GM19468 (cell line): ENCODE measurements around the gene SPOCK3.

Source experiments
- ATAC-seq: cut with Tn5 transposase; IDR thresholded peaks from one replicate; pipeline ENCODE4 v1.9.1; 2021; ENCODE audit warnings: mild to moderate bottlenecking, moderate library complexity, moderate number of reproducible peaks; ENCODE audit not compliant: unreplicated experiment; ENCODE audit errors: extremely low read depth

Gene SPOCK3

DNA sequence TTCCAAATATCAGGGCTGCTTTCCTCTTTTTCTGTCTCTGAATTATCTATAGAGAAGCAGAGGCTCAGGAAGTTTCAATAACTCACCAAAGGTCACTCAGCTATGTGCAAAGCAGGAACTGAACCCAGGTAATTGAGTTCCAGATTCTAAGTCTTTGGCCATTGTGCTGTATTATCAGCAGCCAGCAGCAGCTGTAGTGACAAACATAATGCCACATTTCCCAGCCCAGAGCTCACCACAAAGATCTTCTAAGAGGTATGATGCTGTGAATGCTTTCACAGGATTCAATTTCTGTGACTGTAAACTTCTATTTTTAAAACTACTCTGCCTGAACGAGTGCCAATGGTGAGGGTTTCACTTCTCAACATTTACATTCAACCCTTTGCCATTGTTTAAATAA is 56.4 kb downstream of the SPOCK3 start:
- no peak for ATAC-seq

DNA sequence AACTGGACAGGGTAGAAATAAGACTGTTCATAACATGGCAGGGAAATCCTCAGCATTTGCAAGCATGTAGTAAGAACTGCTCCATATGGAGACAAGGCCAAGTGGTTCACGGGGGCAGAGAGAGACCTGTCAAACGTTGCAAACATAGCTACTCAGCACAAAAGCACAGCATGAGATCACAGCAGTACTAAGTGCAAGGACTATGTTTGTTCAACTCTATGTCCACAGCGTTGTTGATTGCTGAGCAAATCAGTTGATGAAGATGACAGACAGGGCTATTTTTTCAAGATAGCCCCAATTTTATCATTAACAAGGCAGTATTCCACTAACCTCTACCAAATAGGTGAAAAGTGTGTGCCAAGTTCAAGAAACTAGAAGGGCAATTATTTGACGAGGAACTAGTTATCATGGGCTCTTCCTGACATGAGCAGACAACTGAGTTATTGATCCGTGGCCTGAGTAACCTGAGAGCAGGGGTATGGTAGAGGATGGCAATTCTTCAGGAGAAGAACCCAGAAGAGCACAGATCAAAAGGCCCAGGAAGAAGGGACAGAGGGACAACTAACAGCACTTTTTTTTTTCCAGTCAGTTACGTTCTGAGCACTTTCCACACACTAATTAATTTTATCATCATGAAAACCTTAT is 57.4 kb downstream of the SPOCK3 start:
- no peak for ATAC-seq

DNA sequence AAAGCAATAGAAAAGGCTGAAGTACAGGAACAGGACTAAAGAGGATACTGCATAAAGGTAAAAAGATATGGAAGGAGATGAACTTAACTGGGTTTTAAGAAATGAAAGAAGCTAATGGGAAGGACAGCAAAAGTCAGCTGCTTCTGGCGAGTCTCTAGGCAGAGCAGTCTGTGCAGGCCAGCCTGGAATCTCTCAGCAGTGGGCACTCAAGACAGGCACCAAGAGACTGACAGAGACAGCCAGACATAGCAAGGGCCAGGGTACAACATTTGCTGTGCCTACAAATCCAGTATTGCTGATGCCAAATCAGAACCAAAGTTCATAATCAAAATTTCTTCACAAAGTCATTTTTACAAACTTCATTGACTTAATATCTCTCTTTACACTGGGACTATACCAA is 62.4 kb downstream of the SPOCK3 start:
- ATAC-seq = no peak

DNA sequence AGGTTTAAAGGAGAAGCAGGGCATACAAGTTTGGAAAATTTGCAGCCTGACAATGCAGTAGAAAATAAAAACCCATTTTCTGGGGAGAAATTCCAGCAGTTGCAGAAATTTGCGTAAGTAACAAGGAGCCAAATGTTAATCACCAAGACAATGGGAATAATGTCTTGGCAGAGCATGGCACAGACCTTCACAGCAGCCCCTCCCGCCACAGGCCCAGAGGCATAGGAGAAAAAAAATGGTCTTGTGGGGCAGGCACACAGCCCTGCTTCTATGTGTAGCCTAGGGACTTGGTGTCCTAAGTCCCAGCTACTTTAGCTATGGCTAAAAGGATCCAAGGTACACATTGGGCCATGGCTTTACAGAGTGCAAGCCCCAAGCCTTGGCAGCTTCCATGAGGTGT is 65.7 kb downstream of the SPOCK3 start:
- ATAC-seq = no peak

DNA sequence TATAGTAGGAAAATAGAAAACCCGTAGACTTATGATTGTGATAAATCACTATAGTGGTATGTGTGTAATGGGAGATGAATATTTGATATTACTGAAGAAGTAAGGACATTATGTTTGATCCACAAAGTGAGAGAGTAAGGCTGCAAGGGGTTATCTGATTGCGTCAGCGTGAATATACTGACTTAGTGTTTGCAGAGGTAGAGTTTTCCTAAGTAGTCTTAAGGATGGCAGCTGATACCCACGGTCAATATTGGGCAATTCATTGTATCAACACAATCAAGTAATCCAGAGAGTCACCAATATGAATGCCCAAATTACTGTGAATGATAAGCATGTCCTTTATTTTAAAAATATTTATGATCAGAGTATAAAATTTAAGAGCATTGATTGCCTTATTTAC is 83.7 kb downstream of the SPOCK3 start:
- ATAC-seq = no peak

DNA sequence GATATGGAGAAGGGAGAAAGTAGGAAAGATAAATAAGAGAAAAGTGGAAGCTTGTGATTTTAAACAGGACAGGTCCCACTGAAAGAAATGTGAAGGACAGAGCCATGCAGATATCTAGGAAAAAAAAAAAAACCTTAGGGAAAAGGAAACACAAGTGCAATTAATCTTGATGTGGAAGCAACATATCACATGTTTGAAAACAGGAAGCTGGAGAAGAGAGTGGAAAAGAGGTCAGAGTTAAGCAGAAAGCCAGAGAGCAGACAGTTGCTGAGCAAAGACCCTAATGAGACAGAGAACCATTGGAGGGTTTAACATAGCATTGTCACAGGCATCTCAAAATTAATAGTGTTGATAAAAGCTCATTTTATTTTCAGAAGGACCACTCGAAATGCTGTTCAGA is 89.7 kb downstream of the SPOCK3 start:
- ATAC-seq = no peak

DNA sequence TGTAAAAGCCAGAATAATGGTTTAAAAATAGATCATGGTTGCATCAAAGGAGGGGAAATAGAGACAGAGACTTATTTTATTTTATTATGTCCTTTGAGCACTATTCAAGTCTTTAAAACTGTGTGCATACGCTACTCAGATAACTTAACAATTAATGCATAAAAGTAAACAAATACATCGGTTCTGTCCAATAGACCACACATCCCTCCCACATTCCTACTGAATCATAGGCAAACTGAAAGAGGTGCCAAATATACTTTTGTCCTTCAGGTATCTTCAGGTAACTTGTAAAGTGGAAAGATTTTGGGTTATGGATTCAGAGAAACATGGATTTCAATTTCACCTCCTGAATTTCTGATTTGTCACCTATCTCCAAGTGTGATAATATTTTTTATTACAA is 91.3 kb downstream of the SPOCK3 start:
- no peak for ATAC-seq

DNA sequence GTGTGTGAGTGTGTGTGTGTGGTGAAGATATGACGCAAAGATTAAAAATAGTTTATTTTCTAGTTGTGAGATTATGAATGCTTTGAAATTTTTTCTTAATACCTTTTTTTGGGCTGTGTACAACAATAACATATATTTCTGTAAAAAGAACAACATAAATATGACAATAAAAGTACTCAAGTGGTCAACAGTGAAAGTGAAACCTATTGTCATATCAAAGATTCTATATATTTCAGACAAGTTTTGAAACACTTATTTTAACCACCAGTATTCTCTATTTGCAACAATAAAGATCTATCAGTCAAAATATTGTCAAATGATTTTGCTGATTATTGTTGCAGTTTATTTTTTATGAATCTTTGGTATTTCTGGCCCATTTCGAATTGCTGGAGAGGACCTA is 98.0 kb downstream of the SPOCK3 start:
- no peak for ATAC-seq

DNA sequence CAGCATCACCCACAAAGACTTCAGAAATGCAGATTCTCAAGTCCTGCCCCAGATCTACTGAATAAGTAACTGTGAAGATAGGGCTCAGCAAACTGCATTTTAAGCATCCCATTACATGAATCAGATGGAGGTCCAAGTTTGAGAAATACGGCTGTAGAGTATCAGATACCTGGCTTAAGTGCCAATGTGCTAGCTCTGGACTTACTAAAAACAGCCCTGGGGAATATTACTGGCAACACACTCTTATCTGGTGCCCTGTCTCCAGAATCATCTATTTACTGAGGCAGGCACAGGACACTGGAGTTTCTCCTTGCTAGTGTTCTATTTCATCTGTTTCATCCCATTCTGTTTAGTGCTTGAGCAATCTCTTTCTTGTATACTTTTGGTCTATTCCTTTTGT is 105.1 kb downstream of the SPOCK3 start:
- ATAC-seq = no peak

DNA sequence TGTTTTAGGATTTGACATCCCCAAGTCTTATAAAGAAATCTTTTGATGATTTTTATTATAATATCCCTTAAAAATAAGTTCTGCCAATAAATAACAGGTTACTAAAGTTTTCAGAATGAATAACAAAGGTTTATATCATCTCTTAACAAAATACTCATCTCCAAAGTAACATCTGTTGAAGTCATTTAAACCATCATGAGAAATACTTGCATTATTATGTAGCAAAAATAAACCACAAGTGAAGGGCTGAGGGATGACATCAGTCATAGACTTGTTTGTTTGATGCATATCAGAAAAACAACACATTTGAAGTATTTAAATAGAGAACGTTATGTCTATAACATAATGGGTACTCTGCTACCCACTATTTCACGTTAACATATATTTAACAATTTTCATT is 114.9 kb downstream of the SPOCK3 start:
- ATAC-seq = no peak

DNA sequence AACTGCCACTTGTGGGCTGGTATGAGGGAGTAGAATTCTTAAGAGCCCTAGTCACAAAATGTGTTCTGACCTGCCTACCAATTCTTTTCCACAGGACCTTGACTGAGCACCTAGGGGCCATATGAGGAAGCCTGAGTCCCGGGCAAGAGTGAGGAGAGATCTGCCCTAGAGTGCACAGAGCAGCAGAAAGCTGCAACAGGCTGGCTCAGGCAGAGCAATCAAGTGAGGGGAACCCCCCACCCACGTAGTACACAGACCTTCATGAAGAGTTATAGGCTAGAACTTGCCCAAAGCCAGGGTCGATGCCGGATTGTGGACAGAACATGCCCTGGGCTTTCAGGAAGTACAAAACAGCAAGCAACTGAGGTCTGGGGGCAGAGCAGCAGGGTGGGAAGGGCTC is 117.0 kb downstream of the SPOCK3 start:
- ATAC-seq = no peak

DNA sequence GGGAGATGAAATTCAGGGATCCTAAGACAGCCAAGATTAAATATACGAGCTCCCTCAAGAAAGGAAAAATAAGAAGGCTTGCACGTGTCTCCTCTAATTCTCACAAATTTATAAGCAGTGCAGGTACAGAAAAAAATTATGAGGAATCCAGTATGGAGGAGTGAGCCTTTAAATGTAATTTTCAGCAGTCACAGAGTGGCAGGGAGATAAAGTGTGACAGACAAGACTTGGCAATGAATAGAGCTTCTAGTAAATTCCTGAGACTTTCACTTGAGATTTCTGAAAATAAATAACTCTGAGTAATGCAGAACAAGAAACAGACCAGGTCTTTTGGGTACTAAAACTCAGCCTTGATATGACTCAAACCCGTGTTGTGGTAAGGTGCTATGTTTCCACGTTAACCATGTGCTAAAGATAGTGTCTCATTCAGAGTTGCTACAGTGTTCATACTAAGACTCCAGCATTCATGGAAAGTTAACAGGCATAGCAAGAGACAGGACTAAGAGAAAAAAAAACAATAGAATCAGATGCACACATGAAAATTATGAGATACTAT is 119.8 kb downstream of the SPOCK3 start:
- ATAC-seq = no peak

DNA sequence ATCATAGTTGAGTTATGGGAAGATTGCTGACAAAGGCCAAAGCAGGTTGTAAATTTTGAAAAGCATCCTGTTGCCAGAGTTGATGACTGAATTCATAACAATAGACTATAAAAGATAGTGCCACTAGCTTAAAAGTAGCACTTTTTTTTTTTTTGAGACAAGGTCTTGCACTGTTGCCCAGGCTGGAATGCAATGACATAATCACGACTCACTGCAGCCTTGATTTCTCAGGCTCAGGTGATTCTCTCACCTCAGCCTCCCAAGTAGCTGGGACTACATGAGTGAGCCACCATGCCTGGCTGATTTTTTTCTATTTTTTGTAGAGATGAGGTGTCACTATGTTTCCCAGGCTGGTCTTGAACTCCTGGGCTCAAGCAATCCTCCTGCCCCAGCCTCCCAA is 122.7 kb downstream of the SPOCK3 start:
- ATAC-seq = no peak

DNA sequence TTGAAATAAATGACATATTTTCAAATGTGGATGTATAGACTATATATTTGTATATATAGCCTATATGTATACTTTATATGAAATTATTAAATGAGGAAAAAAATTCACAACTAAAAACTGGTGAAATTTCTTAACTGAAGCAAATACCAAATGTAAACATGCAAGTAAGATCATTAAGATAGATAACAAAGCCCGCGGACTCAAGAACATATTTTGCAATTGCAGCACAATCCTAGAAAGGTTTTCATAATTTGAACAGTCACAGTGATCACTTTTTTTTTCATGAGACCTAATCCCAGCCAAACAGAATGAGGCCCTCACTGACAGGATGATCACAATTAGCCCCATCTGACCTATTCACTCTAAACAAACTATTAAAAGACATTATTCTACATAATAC is 123.2 kb downstream of the SPOCK3 start:
- ATAC-seq = no peak

DNA sequence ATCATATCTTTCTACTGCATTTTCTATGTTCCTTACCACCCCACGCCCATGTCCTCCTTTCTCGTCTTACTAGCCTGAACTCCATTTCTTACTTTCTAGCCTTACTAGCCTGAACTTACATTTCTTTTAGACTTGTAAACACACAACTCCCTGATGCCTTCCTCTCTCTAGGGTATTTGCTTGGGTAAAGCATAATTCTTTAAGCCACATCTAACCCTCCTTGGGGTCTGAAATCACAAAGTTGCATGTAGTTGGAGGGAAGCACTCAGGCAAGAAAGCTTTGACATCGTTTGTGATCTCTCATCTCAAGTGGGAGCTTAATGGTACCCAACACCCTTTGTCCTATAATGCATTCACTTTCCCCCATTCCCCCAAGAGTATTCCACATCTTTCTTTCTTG is 124.4 kb downstream of the SPOCK3 start:
- ATAC-seq = no peak

DNA sequence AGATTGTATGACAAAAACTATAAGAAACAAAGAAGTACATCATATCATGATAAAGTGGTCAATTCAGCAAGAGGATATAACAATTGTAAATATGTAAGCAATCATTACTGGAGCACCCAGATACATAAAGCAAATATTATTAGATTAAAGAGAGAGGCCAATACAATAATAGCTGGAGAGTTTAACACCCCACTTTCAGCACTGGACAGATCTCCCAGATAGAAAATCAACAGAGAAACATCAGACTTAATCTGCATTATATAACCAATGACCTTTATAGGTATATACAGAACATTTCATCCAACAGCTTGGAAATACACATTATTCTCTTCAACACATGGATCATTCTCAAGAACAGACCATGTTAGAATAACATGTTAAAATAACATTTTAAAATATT is 128.4 kb downstream of the SPOCK3 start:
- no peak for ATAC-seq

DNA sequence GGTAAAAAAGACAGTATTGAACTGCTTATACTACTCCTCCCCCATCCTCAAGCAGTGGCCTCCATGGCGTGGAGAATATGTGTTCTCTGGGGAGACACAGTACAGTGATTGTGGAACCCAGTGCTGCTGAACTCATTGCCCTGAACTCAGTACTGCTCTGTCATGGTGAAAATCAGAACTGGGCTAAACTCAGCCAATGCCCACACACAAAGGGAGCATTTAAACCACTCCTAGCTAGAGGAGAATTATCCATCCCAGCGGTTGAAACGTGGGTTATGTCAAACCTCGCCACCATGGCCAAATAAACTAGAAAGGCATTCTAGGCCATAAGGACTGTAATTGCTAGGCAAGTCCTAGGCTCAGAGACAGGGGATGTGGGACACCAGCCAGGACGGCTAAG is 131.8 kb downstream of the SPOCK3 start:
- no peak for ATAC-seq

DNA sequence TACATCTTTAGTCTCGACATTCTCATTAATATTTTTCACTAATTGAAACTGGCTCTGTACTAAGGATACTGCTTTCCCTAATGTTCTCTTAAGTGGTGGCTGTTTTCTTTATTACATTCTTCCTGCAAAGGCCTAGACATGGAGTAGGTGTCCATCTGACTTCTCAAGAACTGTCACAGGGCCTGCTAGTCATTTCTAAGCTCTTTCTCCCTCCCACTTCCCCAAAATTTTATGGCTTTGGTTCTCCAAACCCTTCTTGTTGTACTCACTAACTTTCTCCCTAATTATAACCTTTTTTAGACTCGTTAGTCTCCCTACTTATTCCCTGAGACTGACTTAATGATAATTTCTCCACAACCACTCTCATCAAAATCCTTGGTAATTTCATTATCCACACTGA is 133.3 kb downstream of the SPOCK3 start:
- no peak for ATAC-seq

DNA sequence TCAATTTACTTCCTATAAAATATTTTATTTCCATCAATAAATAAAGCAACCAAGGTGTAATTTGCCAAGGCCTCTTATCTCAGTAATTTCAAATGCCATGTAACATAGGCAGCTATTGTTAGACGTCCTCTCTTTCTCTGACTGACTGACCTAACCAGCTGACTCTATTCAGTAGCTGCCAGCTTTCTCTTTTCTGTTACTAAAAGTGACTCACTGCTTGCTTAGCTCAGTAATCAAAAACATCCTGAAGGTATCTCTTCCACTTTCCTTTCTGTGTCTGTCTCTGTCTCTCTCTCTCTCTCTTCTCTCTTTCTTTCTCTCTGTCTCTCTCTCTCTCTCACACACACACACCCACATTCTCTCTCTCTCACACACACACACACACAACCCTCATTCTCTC is 134.2 kb downstream of the SPOCK3 start:
- ATAC-seq = no peak

DNA sequence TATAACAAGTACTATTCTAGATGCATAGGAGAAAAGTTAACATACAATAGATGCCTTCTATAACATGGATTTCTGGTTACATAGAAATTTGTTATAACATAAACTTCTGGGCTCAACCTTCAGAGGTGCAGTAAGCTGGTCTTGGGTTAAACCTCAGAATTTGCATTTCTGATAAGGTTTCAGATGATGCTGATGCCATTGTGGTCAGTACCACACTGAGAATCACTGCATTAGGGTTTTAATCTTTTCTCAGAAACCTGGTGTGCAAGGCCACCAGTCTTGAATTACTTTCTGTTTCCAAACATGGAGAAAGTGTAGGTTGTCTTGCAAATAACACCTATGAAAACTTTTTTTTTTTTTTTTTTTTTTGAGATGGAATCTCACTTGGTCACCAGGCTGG is 146.2 kb downstream of the SPOCK3 start:
- no peak for ATAC-seq

DNA sequence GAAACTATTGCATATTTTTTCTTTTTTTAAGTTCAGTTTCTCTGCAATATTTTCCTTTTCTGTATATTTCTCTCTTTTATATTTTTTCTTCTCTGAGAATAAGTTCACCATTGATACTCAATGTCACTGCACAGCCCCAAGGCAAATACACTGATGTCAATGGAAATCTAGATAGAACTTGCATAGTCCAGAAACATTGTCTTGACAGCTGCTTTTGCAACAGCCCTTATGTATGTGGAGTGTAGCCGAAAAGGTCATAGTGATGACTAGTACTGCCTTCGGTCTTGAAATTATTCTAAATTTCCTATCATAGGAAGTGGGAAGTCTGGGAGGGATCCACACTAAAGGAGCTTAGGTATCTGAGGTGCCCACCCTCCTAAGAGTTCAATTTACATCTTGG is 150.0 kb downstream of the SPOCK3 start:
- ATAC-seq = no peak

DNA sequence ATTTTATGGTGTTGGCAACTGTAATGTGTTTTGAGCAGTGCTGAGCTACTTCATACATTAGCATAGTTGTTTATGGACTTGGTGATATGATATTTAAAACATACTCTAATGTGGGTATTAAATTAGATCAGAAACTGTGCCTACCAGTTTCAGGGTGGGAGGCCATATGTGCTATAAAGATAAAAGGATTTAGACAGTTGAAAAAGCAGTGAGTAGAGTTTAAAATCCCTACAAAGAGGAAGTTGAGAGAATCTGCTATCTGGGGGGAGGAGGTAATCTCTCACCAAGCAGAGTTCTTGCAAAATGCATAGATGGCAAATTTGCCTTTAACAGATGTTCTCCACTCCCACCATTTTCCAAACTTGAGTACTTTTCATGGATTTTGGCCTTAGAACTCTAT is 154.5 kb downstream of the SPOCK3 start:
- no peak for ATAC-seq
